Fibroblast of skin of left quadriceps (primary cell): ENCODE results near the gene MT1H.
"Not testable (repeated sequence)": the region's sequence is repeated elsewhere in the genome, so short reads cannot be mapped to it uniquely, and the experiment has no call there.

Source experiments
- DNase-seq, 2 experiments: peaks; one replicate each; pipeline ENCODE4 v3.0.0-alpha.2; 2013; ENCODE audit warnings: low read depth in 2 of 2

The MT1H gene

DNA sequence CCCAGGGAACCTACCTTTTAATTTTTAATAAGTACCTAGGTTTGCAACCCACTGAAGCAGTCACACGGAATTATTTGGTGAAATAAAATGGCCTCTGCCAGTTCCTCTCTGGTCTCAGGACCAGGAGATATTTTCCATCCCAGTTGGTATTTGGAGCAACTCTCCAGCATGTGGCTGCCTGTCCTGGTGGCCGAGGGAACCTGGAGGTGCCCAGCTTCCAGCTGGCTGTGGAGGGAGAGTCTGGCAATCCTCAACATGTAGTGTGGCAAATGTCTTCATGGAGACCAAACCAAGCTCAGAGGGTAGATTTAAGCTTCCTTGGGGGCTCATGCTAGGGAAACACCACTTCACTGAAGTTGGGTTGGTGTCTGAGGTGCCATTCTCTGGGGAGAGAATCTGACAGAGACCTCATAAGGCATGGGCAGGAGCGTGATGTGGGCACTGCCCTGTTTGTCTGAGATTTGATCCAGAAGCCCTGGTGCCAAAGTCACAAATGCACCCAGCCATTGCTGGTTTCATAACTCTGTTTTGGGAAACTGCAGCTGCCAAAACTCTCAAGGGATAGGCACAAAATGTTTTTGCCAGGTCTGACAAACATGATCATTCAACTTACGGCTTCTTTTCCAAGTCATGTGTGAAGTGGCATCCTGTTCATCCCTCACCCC, 15.4 kb downstream of the MT1H start:
- DNase-seq: no peak

GRCh38 chr16:56686758-56687157, 17.1 kb downstream of the MT1H start:
- DNase-seq: no peak

DNA sequence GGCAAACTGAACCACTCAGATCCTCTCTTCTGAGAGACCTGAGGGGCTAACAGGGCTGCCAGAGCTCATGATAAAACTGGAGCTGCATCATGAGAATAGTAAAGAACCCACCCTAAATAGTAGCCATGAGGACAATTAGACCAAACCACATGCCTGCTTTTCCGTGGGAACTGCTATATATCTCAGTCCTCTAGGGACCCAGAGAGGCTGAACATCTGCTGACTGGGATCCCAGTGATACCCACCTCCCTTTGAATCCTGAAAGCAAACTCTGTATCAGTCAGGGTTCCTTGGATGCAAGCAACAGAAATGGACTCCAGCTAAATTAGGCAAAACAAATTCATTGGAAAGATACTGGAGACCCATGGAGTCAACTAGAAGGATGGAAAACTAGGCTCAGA, 19.1 kb downstream of the MT1H start:
- DNase-seq: no peak

DNA sequence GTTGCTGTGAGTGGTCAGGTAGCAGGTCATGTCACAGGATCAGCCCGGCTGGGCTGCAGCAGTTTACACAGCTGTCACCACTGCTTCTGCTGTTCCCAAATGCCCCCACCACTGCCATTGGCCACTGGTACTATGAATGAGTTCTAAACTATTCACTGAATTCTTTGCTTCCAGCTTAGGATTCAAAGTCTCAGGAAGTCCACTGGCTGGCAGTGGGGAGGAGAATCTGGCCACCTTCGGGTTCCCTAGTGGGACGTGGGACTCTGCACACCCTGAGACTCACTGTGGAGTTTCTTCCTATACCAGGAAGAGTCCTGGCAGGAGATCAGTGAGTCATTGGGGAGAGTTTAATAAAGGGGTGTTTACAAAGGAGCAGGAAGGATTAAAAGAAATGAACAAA, 19.6 kb downstream of the MT1H start:
- no peak for DNase-seq

DNA sequence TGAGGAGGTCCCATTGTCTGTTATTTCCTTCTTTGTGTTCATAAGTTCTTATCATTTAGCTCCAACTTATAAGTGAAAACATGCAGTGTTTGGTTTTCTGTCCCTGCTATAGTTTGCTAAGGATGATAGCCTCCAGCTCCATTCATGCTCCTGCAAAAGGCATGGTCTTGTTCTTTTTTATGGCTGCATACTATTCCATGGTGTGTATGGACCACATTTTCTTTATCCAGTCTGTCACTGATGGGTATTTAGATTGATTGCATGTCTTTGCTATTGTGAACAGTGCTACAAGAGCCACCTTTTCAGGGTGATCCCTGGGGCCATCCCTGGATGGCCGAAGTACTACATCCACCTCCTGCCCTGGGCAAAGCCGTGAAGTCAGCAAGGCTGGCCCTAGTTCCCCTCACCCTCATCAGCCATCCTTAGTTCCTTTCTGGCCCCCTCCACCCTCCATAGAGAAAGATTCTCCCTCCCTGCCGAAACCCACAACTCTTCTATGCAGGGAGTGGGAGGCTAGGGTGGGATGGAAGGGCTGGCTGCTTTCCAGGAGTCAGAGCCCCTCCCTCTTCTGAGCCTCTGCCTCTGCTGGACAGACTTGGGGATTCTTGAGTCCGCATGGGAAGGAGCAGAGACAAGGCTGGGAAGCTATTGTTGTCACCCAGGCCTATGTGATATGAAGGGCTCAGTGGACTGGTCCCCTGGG, 21.0 kb downstream of the MT1H start:
- no peak for DNase-seq

DNA sequence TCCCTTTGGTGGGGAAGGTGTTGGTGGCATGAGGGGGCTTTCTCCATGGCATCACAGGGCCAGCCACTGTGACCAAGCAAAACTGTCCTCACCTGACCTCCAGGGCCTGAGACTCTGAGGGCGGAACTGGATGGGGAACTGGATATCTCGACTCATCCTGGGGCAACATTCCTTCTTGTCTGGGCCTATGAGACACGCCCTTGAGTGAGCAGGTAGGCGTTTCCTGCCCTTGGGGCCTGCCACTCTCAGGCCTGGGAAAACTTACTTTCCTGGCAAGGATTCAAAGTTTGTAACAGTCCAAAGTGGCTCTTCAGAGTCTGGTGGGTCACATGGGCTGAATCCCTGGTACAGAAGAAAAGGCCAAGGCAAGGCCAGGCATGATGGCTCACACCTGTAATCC, 22.3 kb downstream of the MT1H start:
- no peak for DNase-seq

- DNase-seq: no peak
These were observed 25.6 kb downstream of the MT1H start for GRCh38 chr16:56695246-56695645.

DNA sequence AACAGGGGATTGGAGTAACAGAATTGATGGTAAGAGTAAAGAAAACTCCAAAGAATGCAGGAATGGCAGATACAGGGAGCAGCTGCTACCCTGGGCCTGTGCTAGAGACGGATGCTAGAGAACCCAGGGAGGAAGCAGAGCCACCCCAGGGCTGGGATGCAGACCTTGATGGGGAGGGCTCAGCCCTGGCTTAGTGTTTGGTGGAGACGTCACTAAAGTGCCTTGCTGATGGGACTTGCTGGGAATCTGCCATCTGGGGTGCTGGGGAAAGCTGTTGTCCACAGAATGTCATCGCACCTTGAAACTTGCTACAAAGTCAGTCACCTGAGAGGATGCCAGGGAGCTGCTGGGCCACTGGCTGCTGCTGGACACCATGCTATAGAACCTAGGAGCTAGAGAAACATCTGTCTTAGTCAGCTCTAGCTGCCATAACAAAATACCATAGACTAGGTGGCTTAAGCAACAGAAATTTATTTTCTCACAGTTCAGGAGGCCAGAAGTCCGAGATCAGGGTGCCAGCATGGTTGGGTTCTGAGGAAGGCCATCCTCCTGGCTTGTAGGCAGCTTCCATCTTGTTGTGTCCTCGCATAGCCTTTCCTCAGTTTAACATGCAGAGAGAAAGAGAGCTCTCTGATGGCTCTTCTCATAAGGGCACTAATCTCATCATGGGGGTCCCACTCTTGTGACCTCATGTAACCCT, 28.0 kb downstream of the MT1H start:
- DNase-seq: no peak

DNA sequence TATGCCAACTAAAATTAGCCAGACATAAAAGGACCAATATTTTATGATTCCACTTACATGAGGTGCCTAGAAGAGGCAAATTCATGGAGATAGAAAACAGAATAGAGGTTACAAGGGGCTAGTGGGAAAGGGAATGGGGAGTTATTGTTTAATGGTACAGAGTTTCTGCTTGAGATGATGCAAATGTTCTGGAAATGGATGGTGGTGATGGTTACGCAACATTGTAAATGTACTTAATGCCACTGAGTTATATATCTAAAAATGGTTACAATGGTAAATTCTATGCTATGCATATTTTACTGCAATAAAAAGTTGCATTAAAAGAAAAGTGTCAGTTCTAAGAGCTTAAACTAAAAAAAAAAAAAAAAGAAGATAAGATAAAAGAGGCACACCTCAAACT, 30.6 kb downstream of the MT1H start:
- DNase-seq: no peak

- DNase-seq: no peak
These were observed 31.0 kb downstream of the MT1H start for GRCh38 chr16:56700631-56701030.

DNA sequence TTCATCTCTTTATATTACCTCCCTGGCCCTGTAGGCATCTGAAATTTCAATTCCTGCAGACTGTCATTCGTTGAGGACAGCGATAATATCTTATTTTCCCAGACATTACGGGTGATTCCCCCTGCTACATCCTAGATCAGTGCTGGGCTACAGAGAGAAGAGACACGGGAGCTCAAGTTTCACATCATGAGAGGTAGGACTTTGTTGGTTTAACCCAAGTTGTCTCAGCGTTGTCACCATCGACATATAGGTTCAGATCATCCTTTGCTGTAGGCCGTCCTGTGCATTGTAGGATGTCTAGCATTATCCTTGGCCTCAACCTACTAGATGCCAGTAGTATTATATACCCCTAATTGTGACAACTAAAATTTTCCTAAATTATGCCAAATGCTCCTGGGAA, 31.9 kb downstream of the MT1H start:
- no peak for DNase-seq

DNA sequence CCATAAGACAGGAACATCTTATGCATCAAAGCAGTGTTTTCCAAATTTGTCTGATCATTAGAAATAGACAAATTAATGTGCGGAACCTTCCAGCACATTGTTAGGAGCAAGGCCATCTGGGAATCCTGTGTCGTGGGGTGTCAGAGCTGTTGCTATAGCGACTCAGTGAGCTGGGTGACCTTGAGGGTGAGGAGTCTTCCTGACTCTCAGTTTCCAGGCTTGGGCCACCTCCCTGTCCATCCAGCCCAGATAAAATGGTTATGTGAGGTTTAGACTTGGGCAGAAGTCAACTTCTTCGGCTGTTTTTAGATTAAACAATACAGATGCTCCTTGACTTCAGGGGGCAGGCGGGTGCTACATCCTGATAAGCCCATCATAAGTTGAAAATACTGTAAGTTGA, 33.2 kb downstream of the MT1H start:
- no peak for DNase-seq

- DNase-seq: no peak
These were observed 39.2 kb downstream of the MT1H start for GRCh38 chr16:56708525-56709442.

DNA sequence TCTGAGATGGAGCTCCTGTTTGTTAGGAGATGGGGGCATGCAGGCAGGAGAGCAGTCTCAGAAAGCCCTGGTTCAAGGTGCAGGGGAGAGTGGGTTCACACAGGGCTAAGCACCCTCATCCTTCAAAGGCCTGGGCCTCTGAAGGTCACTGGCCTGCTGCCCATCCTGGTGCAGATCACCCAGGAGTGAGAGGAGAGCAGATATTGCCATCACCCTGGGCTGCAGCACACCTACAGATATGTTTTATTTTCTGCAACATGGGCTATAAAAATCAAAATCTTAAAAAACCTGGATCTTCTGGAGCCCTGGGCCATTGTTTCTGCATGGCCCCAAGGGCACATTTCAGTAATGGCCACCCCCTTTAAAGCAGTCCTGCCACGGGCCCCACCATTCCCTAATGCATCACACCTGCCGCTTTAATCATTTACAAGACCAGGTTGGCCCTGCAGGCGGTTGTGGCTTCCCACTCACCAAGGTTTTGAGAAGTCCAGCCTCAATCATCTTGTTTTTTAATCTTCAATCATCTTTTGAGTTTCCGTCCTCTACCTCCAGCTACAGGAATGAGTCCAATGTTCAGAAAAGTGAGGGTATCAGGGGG, 39.9 kb downstream of the MT1H start:
- DNase-seq: no peak

DNA sequence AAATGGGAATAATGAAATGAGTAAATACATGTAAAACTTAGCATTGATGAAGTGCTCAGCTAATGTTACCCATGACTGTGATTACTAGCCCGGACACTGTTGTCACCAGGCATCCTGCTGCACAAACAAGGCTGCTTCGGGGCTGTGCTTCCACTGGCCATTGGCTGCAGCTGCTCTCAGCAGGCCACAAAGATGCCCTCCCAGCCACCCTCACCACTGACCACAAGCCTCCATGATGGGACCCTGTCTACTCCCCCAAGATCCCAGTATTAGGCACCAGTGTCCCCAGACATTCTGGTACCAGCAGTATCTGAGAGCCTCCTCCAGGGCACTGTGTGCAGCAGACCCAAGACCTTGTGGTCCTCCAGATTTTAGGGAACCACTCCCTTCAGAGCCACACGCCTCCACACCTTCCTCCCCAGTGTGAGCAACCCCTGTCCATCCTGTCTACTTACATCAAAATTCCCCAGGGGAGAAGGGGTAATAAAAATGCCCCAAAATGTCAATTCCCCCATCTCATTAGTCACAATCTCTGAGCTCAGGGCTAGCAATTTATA, 40.6 kb downstream of the MT1H start:
- no peak for DNase-seq

GRCh38 chr16:56711862-56712261, 42.2 kb downstream of the MT1H start:
- no peak for DNase-seq

DNA sequence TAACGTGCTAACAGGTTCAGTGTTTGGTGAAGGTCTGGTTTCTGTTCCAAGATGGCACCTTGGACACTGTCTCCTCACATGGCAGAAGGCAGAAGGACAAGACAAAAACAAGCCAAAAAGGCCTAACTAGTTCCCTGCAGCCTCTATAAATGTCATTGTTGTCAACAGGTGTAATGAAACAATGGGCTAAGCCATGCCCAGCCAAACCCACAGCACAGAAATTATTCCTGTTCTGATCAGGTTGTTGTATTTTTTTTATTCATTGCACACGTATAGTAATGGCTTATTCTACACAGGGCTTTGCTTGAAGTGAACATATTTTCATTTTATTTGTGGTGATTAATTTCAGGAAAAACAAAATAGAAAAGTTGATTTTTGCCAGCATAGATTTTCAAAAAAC, 44.2 kb downstream of the MT1H start:
- no peak for DNase-seq

DNA sequence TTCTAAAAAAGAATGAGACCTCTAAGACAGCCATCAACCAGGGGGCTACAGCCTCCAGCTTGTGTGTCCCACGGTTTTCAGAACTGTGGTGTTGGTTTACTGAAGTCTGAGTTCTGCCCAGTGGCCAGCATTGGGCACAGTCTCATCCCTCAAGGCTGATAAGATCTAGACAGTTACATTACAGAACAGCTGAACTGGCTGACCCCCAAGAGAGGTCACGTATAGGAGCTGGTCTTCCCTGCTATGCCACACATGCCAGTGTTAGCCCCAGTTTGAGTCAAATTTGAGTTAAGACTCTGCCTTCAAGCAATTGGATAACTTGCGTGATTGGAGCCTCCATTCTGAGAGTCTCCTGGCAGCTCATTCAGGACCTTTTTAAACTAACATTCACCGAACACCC, 45.5 kb downstream of the MT1H start:
- DNase-seq: no peak

DNA sequence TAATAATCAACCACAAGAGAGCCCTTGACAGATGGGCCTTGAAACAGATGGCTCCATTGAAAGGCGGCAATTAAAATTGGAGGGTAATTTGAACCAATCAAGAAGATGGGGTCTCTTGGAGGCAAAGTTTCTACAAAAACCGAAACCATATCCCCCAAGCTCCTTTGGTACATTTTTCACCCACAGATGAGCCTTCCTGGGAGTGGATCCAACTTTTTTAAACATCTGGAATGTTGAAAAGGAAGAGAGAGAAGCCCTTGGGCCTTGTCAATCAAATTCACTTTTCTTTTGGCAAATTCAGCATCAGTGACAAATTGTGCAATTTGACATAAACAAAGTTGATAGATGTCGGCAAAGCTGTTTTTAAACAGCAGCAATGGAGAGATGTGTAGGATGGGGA, 47.1 kb downstream of the MT1H start:
- DNase-seq: no peak

DNA sequence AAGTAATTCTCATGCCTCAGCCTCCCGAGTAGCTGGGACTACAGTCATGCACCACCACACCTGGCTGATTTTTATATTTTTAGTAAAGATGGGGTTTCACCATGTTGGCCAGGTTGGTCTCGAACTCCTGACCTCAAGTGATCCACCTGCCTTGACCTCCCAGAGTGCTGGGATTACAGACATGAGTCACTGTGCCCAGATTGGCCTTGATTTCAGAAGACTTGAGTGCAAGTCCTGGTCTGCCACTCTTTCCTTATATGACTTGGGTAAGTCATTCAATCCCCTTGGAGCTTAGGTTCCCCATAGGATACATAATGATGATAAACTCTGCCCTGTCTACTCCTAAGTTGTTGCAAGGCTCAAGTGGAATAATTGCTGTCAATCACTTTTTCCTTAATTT, 47.9 kb downstream of the MT1H start:
- DNase-seq: not testable (repeated sequence)
